HG03354 (cell line): ENCODE data around the gene CCDC190.
A peak's percentile ranks its signal among the peaks of the same experiment; 100 is the strongest.
"Not testable (repeated sequence)": the region's sequence is repeated elsewhere in the genome, so short reads cannot be mapped to it uniquely, and the experiment has no call there.

Source experiments
- ATAC-seq: cut with Tn5 transposase; IDR thresholded peaks from one replicate; pipeline ENCODE4 v1.9.1; 2021; ENCODE audit warnings: mild to moderate bottlenecking; ENCODE audit not compliant: unreplicated experiment, poor library complexity, severe bottlenecking

Gene CCDC190

DNA sequence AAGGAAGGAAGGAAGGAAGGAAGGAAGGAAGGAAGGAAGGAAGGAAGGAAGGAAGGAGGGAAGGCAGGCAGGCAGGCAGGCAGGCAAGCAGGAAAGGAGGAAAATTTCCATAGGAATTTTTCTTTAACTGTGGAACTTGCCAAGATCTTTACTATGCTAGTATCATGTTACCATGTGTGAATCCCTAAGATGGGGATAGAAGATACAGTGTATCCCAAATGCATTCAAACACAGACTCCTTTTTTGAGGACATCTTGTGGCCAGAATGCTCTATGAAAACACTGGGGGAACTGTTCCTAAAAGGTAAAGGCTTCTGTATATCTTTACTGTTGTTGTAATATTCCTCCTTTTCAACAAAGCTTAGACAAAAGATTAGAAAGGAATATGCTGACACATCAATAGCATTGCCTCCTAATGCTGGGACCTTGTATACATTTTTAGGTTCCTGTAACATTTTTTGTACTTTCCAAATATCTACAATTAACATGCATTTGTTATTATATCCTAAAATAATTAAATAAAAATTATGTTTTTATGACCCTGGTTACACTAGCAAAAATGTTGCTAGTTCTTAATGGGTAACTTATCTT is 20.6 kb downstream of the CCDC190 start:
- ATAC-seq, result no peak

DNA sequence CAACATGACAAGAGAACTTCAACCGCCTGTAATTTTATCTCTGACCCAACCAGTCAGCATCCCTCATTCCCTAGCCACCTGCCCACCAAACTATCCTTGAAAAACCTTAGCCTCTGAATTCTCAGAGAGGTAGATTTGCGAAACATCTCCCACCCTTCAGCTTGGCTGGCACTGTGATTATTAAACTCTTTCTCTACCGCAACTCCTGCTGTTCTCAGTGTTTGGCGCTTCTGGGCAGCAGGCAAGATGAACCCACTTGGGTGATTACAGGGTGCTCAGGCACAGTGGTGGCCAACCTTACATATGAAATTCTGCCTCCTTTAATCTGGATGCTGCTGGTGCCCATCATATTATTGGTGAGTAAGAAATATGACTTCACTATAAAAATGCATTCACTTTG is 22.1 kb downstream of the CCDC190 start:
- ATAC-seq, result no peak

DNA sequence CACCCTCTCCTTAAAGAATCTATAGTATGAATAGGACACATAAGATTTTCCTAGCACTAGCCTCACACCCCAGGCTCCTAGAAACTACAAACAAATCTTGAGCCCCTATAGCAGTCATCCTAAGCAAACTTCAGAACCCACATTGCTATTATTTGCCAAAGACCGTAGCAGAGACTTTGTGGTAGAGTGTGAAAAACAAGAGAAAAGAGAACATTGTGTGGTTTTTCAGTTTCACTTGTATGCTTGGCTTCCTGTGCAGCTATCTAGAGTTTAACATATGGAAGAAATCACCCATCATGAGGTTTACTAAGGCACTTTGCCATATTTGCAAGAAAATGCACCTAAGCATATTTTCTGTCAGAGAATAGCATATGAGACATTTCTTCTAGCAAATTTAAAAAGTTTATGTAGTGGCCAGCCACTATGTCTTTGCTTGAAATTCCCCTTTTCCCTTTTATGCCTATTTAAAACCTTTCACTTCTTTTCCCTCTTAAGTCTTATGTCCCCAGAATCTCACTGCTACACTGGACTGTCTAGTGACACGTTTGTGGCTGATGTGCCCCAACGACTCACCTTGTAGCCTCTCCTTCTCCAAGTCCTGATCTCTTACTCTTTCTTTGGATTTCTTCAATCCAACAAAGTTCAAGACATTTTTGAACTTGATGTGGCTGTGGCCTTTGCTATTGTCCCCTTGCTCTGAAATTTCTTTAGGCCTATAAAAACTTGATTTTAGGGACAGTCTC is 25.6 kb downstream of the CCDC190 start:
- ATAC-seq, result peak; percentile 70

DNA sequence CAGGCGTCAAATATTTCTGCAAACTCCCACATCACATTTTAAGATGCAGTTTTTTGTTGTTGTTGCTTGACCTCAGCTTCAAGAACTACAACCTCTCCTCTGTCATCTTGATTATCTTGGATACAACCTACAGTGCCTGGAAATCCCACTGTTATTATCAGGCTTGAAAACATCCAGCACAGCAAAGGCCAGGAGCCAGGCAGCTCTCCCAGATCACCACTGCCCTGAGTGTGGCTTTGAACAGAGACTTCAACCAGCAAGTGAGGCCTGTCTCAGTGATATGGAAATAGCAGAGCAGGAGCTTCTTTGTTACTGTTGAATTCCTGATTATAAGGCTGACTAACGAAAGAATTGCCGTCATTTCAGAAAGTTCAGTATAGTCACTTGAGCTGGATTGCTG is 28.5 kb downstream of the CCDC190 start:
- ATAC-seq, result no peak

GRCh38 chr1:162829268-162829667 is 31.7 kb downstream of the CCDC190 start:
- no peak for ATAC-seq

DNA sequence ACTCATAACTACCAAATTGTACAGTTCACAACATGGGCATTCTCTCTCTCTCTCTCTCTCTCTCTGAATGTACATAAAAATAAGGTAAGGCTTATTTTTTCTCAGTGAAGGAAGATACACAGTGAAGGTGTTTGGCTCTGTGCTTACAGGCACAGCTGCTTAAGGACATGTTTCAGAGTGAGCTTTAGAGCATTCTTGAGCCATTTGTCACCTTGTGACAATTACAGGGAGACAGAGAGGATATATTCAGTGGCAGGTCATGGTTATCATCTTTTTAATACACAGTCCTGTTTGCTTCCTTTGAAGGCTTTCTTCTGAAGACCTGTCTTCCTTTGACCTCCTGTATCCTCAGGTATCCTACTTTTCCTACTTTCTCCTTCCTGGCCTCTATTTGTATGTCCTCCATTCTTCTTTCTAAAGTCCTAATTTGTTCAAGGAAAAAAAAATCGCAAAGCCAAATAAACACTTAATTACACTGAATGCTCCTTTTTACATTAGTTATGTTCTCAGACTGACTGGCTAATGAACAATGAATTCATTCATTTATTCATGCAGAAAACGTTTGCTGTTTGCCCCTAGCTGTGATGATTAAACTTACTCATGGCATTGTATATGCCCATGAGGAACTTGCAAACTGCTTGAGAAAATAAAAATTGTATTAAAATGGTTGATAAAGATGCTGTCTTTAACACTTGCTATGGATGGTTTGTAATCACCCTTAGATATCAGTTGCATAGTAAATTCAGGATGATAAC is 37.0 kb downstream of the CCDC190 start:
- no peak for ATAC-seq

GRCh38 chr1:162823231-162823630 is 37.7 kb downstream of the CCDC190 start:
- no peak for ATAC-seq

DNA sequence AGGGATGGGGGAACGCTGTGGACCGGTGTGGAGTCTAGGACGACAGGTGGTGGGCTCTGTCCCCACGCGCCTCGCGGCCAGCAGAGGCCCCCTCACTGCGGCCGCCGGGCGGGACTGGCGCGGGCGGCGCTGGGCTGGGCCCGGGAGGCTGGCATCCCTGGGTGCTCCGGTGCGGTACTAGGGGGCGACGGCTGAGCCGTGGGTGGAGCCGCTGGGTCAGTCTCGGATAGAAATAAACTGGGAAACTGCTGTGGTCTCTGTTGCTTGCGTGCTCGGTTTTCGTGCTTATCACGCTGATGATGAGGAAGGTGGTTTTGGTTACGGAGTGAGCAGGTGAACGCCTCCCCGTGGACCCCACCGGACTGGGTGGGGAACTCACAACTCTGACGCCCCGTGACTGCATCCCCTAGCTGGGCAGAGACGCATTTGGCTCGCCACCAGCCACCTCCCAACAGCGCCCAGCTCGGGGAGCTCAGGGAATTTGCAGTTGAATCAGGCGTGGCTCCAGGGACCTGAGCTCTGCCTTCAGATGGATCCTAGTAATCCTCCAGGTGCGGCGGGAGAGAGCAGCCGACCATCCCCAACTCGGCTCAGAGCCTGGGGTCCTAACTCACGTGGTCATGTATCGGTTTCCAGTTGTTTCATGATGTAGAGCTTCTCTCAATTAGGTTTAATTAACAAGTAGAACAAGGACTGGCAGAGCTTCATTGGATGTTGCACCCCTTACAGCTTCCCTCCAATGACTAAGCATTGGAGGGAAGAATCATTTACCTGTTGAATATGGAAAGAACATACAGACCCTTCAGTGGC is 38.4 kb downstream of the CCDC190 start:
- no peak for ATAC-seq

GRCh38 chr1:162818666-162819065 is 42.3 kb downstream of the CCDC190 start:
- not testable (repeated sequence) for ATAC-seq

GRCh38 chr1:162818136-162818535 is 42.8 kb downstream of the CCDC190 start:
- not testable (repeated sequence) for ATAC-seq

- not testable (repeated sequence) for ATAC-seq
Measured at GRCh38 chr1:162812357-162812756, 48.6 kb downstream of the CCDC190 start.

GRCh38 chr1:162807503-162807902 is 53.5 kb downstream of the CCDC190 start:
- not testable (repeated sequence) for ATAC-seq
